ENCODE results near the gene HM13. TPM values are rescaled to one million over a fixed set of nuclear protein-coding genes. Genes with fewer than 3 reads are reported as not detected.

Gene HM13
- total and polyA plus RNA-seq, 9 of the 15 experiments (the other 6 are each of a cell fraction or from before 2014, with no cell fraction given), result 7.7 to 136 (median 74.5) TPM

DNA sequence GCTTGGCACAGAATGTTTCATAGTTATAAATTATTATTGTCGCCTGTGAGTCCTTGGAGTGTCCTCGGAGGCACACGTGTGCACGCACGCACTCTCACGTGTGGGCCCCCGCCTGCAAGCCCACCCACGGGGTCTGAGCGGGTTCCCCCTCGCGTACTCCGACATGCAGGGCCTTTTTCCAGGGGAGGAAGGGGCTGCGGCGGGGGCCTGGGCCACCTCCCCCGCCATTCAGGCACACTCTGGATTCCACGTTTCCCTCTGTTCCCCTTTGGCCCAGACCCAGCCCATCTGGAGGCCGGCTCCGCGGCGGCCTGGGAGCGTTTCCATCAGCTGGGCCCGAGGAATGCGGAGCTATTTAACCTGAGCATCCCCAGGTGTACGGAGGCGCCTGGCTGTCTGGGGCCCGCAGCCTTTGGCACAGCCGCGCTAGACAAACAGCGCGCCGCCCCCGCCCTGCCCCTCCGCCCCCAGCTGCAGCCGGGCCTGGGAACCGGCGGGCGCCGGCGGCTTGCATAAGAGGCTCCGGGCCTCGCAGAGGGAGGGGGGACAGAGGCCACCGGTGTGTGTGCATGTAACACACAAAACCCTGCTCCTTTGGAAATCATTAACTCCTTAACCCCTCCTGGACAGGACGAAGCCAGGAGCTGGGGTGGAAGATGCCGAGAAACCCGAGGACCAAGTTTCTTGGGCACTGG, 94.2 kb downstream of the HM13 start (continued):
- TF ChIP-seq, protein P1, sequence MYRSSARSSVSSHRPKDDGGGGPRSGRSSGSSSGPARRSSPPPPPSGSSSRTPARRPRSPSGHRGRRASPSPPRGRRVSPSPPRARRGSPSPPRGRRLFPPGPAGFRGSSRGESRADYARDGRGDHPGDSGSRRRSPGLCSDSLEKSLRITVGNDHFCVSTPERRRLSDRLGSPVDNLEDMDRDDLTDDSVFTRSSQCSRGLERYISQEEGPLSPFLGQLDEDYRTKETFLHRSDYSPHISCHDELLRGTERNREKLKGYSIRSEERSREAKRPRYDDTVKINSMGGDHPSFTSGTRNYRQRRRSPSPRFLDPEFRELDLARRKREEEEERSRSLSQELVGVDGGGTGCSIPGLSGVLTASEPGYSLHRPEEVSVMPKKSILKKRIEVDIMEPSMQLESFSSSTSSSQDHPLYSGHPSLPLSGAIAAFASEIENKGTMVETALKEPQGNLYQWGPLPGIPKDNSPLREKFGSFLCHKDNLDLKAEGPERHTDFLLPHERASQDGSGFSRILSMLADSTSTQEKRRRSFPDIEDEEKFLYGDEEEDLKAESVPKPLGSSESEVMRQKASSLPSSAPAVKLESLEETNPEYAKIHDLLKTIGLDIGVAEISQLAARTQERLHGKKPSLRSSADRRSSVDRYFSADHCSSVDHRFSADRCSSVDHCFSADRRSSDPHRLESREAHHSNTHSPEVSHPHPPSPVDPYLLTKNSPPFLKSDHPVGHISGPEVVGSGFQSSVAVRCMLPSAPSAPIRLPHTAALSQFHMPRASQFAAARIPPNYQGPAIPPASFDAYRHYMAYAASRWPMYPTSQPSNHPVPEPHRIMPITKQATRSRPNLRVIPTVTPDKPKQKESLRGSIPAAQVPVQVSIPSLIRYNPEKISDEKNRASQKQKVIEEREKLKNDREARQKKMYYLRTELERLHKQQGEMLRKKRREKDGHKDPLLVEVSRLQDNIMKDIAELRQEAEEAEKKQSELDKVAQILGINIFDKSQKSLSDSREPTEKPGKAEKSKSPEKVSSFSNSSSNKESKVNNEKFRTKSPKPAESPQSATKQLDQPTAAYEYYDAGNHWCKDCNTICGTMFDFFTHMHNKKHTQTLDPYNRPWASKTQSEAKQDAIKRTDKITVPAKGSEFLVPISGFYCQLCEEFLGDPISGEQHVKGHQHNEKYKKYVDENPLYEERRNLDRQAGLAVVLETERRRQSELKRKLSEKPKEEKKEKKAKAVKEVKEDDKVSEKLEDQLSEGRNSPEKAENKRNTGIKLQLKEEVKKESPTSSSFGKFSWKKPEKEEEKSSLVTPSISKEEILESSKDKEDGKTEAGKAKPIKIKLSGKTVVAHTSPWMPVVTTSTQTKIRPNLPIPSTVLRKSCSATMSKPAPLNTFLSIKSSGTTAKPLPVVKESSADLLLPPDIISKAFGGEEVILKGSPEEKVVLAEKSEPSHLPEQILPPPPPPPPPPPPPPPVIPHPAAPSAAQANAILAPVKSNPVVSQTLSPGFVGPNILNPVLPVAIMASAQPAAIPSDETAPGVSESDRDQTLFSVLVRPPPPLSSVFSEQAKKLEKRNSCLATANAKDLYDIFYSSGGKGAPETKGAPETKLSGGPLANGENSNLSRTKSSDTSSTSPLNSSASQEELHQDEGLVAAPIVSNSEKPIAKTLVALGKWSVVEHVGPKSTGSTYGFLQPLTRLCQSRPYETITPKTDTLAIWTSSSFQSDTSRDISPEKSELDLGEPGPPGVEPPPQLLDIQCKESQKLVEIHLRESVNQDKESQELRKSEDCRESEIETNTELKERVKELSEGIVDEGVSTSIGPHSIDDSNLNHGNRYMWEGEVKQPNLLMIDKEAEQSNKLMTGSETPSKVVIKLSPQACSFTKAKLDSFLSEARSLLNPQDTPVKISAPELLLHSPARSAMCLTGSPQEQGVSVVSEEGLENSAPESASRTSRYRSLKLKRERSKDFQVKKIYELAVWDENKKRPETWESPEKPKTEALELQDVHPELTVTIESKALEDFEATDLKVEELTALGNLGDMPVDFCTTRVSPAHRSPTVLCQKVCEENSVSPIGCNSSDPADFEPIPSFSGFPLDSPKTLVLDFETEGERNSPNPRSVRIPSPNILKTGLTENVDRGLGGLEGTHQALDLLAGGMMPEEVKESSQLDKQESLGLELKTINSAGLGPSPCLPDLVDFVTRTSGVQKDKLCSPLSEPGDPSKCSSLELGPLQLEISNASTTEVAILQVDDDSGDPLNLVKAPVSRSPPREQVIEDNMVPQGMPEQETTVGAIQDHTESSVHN (IDR thresholded peaks at IDR 0.05; ENCODE audit: borderline replicate concordance in 1 of 2, low read depth in 1 of 2), result no peak
- TF ChIP-seq E2F4 (CRISPR knock-in tag; IDR thresholded peaks at IDR 0.05; ENCODE audit: low read depth) (no peak), HDAC6 (IDR thresholded peaks at IDR 0.05; ENCODE audit: low read depth, low read length) (no peak), ZNF707 (CRISPR knock-in tag; conservative IDR thresholded peaks at IDR 0.05) (no peak), RBM14 (IDR thresholded peaks at IDR 0.05; ENCODE audit: borderline replicate concordance, insufficient read depth, low read depth, low read length) (no peak), PBX2 (CRISPR knock-in tag; IDR thresholded peaks at IDR 0.05; ENCODE audit: low read depth) (no peak), PBX2 (tag; conservative IDR thresholded peaks at IDR 0.05; ENCODE audit: low read depth) (no peak), XRCC3 (IDR thresholded peaks at IDR 0.05) (no peak), ZNF778 (CRISPR knock-in tag; IDR thresholded peaks at IDR 0.05) (no peak), YBX1 (IDR thresholded peaks at IDR 0.05) (no peak), POLR2AphosphoS2 (IDR thresholded peaks at IDR 0.05; ENCODE audit: low read length) (no peak)
- TF ChIP-seq, protein P2, sequence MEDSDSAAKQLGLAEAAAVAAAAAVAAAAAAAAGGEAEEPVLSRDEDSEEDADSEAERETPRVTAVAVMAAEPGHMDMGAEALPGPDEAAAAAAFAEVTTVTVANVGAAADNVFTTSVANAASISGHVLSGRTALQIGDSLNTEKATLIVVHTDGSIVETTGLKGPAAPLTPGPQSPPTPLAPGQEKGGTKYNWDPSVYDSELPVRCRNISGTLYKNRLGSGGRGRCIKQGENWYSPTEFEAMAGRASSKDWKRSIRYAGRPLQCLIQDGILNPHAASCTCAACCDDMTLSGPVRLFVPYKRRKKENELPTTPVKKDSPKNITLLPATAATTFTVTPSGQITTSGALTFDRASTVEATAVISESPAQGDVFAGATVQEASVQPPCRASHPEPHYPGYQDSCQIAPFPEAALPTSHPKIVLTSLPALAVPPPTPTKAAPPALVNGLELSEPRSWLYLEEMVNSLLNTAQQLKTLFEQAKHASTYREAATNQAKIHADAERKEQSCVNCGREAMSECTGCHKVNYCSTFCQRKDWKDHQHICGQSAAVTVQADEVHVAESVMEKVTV (CRISPR knock-in tag; IDR thresholded peaks at IDR 0.05), result no peak
- TF ChIP-seq, protein P3, sequence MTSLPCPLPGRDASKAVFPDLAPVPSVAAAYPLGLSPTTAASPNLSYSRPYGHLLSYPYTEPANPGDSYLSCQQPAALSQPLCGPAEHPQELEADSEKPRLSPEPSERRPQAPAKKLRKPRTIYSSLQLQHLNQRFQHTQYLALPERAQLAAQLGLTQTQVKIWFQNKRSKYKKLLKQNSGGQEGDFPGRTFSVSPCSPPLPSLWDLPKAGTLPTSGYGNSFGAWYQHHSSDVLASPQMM (CRISPR knock-in tag; IDR thresholded peaks at IDR 0.05), result no peak
